HL-60/S4 (cell line): Measurements from ENCODE around the gene MRPL32.
"Not testable (repeated sequence)": the region's sequence is repeated elsewhere in the genome, so short reads cannot be mapped to it uniquely, and the experiment has no call there.

Experiments used
- in situ Hi-C: fragments of 300-500 bp; cut with MboI; formaldehyde crosslinking; loops from 2 replicates; pipeline ENCODE4 v1.14.3; 2022; ENCODE audit warnings: low sequenced_read_pairs

Gene MRPL32

GRCh38 chr7:42931834-42932651 lies at the start of gene MRPL32, which contains the start of gene PSMA2:
TSS of gene MRPL32 (plus strand) at chr7:42932376. CDS start at chr7:42932387, 11 bp downstream.
TSS of gene PSMA2 (minus strand) at chr7:42932174. CDS start at chr7:42932158, 16 bp downstream.
- in situ Hi-C loops = loop anchor here (25.0 kb wide), 1 partner anchor 905 kb away; no protein-coding TSS in a partner anchor

DNA sequence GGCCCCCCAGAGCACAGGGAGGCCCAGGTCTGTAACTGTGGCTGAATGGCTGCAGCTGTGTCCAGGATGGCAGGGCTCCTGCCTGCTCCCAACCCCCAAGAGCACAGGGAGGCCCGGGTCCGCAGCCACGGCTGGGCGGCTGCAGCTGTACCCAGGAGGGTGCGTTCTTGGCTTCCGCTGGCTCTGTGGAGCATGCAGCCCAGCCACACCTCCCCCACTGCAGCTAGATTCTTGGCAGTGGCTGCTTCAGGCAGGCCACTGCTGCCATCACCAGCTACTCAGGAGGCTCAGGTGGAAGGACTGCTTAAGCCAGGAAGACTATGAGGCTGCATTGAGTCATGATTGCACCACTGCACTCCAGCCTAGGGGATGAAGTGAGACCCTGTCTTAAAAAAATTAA lies 48.2 kb upstream of the MRPL32 start:
- in situ Hi-C loops = no loop called here

GRCh38 chr7:42885183-42885582 lies 47.0 kb upstream of the MRPL32 start:
- in situ Hi-C loops = not testable (repeated sequence)

DNA sequence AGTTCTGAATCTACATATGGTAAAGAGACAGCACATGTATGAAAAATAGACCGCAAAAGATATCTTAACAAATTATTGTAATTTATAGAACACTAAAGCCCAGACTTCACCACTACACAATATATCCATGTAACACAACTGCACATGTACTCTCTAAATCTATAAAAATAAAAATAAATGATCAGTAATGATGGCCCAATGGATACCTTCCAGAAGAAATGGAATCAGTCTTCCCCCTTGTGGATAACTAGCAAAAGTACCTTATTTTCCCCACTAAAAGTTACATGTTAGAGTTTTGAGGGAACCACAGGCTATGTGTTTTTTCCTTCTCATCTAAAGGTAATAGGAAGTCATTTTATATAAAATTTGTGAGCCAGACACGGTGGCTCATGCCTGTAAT lies 46.0 kb upstream of the MRPL32 start:
- in situ Hi-C loops = no loop called here

DNA sequence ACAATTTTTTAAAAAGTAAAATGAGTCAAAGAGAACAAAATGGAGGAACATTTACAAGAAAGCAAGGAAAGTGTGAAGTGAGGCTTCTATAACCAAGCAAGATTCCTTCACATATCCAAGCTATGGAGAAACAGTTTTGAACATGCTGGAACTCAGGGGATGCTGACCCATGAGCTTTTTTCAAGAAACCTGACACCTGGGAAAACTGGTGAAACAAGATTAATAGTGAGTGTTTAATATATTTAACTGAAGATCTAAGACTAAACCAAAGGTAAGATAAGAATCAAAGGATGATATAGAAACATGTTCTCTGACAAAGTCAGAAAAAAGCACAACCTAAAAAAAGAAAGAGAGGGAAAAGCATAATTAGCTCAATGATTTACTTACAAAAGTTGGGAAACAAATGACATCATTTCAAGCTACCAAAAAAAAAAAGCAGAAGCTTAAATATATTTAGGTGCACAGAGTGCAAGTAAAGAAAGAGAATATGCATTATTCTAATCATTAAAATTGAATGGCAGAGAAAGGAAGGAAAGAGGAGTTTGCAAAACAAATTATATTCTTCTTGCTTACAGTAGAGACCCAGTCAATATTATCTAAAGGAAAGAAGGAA lies 45.2 kb upstream of the MRPL32 start:
- in situ Hi-C loops = no loop called here

DNA sequence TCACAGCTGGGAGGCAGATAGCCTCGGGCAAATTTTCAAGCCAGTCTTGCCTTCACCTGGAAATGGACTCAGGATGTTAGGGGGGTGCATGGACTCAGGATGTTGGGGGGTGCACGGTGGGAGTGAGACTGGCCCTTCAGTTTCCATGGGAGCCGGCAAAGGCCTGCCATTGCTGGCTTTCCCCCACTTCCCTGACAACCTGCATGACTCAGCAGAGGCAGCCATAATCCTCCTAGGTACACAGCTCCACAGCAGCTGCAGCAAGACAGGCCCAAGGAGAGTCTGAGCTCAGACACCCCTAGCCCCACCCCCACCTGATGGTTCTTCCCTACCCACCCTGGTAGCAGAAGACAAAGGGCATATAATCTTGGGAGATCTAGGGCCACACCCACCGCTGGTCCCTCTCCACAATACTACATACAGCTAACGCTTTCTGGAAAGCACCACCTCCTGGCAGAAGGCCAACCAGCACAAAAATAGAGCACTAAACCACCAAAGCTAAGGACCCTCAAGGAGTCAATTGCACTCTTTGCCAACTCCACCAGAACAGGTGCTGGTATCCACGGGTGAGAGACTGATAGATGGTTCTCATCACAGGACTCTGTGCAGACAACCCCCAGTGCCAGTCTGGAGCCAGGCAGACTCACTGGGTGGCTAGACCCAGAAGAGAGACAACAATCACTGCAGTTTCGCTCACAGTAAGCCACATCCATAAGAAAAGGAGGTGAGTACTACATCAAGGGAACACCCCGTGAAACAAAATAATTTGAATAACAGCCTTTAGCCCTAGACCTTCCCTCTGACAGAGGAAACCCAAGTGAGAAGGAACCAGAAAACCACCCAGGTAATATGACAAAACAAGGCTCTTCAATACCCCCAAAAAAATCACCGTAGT lies 38.6 kb upstream of the MRPL32 start:
- in situ Hi-C loops = no loop called here

DNA sequence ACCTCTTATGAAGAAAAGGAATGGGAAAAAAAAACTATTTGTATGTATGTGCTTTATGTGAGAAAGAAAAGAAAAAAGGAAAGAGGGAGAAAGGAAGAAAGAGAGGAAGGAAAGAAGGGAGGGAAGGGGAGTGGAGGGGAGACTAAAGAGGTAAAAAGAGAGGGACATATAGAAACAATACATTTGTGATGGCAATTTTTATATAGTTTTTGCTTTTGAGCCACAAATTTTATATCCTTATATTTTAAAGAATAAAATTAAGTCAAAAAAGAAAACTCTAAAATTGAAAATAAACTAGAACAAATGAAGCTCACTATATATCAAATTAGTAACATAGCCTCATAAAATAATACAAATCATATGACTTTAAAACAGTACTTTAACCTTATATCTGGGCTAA lies 31.3 kb upstream of the MRPL32 start:
- in situ Hi-C loops = no loop called here

DNA sequence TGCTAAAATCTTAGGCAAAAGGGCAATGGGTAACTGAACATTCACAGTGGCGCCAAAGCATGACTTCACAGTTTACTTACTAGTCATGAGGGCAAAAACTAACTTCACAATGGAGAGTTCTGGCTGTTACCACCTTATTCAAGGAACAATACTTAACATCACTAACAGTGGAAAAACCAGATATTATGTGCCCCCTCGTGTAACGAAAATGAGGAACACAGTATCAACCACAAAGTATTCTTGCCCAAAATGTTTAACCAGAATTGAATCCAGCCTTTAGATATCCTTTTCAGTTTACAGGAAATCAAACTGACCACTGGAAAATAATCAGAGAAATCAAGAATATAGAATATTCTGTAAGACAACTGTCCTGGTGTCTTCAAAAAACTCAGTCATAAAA lies 29.8 kb upstream of the MRPL32 start:
- in situ Hi-C loops = no loop called here

DNA sequence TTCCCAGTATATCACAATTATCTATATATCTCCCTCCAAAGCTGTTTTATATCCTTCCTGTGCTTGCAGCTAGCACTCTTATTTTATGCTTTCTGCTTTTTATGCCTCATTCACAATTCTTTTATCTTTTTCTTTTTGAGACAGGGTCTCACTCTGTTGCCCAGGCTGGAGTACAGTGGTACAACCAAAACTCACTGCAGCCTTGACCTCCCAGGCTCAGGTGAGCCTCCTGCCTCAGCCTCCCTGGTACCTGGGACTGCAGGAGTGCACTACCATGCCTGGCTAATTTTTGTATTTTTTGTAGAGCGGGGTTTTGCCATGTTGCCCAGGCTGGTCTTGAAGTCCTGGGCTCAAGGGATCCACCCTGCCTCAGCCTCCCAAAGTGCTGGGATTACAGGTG lies 26.0 kb upstream of the MRPL32 start:
- in situ Hi-C loops = no loop called here

DNA sequence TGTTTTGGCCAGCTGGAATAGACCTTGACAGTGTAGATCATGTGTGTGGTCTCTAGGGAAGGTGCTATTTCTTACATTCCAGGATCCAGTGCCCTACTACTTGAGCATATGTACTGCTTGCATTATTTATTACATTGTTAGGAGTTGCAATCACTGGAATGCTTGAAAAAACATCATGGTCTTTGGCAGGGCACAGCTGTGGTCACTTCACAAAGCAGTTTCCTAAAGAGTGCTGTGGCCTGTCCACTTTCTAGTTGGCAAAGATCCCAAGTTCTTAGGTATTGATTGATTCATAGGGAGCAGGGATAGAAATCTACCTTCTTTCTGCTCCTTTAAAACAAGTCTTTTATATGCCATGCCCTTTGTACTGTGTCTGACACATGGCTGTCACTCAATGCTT lies 24.9 kb upstream of the MRPL32 start:
- in situ Hi-C loops = no loop called here

DNA sequence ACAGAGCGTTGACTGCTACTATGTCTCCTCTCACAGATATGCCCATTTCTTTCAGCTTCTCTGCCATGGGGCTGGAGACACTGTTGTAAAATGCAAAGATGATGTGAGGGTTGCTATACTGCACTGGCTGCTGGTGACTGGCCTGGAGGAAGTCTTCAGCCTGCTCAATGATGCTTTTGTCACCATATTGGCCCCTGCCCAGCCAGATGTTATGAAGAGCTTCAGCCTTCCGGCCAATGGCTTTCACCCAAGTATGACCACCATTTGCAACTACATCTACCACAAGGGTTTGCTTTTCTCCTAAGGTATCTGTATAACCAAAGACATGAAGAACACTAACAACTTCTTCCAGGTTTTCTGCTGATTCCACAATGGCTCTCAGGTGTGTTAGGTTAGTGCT lies 21.9 kb upstream of the MRPL32 start:
- in situ Hi-C loops = no loop called here

GRCh38 chr7:42911454-42912447 lies 20.4 kb upstream of the MRPL32 start, which contains the start of gene C7orf25:
TSS of gene C7orf25 (minus strand) at chr7:42912070. CDS start at chr7:42910900, 1,170 bp downstream.
- in situ Hi-C loops = no loop called here

- in situ Hi-C loops = no loop called here
These were observed 18.6 kb upstream of the MRPL32 start for GRCh38 chr7:42913591-42913990.

DNA sequence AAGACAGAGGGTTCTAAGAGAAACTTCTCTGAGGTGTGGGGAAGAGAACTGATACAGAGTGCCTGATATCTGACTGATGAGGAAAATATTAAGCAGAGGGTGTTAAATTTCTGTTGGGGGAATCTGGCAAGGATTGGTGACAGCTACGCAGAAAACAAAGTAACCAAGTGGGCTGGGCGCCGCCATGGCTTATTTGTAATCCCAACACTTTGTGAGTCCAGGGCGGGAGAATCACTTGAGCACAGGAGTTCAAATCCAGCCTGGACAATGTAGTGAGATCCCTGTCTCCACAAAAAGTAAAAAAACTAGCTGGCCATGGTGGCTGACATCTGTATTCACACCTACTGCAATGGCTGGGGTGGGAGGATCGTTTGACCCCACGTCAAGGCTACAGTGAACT lies 18.2 kb upstream of the MRPL32 start:
- in situ Hi-C loops = no loop called here

GRCh38 chr7:42914421-42915045 lies 17.6 kb upstream of the MRPL32 start:
- in situ Hi-C loops = no loop called here

- in situ Hi-C loops = no loop called here
These were observed 16.8 kb upstream of the MRPL32 start for GRCh38 chr7:42915356-42915755.

DNA sequence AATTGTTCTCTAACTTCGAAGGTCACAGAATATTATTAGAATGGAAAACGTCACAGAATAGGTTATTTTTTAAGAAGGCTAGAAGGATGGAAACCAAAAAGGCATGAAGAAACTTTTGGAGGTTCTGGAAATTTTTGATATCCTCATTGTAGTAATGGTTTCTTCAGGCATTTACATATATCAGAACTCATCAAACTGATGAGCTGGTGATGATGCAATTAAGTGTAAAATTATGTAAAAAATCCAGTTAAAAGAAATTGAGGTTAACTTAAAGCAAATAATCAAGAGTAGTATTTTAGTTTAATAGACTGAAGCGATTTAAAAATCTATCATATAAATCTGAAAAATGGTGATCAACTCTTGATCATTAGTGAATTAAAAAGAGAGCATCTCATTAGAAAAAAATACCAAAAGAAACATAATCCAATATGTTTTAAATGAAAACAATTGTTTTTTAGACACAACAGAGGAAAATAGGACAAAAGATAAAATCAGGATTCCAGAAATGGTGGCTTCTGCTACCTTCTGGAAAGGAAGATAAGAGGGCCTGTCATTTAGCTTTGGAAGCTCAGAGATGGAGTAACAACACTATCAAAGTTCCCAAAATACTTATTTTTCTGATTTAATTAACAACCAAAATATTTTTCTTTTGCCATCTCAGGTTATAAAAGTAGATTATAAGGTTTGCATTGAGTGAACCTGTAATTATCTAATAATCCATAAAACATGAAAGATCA lies 10.0 kb upstream of the MRPL32 start:
- in situ Hi-C loops = no loop called here

DNA sequence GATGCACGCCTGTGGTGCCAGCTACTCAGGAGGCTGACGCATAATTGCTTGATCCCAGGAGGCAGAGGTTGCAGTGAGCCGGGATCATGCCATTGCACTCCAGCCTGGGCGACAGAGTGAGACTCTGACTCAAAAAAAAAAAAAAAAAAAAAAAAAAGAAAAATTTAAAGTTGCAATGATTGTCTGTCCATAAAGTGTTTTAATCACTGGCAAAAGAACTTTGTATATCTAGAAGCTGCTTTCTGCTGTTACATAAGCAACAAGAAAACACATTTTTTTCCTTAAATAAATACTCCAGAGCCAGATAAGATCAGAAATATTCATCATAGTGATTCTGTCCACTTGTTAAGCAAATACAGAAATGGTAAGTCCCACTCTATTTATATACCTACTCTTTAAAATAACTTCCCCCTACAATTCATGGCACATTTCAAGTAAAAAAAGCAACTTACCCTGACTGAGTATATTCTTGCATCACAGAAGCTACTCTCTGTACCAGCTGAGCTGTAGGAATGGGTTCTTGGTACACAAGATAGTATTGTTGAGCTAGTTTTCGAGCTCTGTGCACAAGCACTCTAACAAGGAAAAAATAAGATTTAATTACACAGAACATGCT lies 7.8 kb upstream of the MRPL32 start:
- in situ Hi-C loops = no loop called here
